Measurements from ENCODE around the gene RALGPS2. TPM values are rescaled to one million over a fixed set of nuclear protein-coding genes. Genes with fewer than 3 reads are reported as not detected.

The RALGPS2 gene, protein sequence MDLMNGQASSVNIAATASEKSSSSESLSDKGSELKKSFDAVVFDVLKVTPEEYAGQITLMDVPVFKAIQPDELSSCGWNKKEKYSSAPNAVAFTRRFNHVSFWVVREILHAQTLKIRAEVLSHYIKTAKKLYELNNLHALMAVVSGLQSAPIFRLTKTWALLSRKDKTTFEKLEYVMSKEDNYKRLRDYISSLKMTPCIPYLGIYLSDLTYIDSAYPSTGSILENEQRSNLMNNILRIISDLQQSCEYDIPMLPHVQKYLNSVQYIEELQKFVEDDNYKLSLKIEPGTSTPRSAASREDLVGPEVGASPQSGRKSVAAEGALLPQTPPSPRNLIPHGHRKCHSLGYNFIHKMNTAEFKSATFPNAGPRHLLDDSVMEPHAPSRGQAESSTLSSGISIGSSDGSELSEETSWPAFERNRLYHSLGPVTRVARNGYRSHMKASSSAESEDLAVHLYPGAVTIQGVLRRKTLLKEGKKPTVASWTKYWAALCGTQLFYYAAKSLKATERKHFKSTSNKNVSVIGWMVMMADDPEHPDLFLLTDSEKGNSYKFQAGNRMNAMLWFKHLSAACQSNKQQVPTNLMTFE
- total RNA-seq, result 34.8 TPM

DNA sequence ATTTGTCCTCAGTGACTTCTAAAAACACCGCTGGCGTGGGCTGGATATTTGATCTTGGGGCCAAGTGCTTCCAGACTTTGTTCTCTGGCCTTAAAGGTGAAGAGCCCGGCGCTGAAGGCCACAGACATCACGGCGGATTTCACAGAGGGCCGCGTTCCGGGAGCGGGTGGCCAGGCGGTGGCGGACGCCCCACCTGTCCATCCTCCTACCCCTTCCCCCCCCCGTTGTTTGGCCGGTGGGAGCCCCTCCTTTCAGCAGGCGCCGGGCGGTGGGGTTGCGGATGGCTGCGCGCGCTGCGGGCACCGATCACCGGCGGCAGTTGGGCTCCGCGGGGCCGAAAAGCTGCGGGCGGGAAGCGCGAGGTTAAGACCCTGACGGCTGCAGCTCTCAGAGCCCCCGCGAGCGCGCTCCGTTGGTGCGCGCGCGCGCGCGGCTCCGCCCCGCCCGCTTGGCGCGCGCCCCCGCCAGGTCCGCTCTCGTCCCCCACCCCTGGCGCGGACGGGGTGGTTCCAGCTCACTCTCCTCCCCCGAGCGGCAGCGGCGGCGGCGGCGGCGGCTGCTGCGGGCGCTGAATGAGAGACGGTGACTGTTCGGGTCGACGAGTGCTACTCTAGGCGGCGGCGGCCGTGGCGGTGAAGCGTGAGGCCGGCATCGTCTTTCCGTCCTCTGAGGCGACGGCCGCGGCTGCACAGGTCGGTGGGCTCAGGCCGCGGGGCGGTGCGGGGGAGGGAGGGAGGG, at the start of gene RALGPS2:
RALGPS2 (plus strand) TSS at position 517 of the 738 bp plus-strand sequence. CDS start 51,521 bp downstream, outside the sequence.
- DNase-seq, result peak; percentile 63

DNA sequence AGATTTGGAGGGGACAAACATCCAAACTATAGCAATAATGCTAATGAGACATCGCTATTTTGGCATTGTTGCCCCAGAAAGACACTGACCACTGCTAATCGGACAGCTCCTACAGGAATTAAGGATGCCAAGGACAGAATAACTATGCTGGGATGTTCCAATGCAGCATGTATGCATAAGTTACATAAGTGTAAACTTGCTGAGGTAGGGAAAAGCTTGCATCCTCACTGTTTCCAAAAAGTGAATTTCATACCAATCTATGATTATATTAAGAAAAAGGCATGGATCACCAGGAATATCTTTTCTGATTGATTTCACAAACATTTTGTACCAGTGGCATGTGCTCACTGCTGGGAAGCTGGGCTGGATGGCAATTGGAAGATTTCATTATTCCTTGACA, 45.8 kb upstream of the RALGPS2 start:
- no peak for DNase-seq

DNA sequence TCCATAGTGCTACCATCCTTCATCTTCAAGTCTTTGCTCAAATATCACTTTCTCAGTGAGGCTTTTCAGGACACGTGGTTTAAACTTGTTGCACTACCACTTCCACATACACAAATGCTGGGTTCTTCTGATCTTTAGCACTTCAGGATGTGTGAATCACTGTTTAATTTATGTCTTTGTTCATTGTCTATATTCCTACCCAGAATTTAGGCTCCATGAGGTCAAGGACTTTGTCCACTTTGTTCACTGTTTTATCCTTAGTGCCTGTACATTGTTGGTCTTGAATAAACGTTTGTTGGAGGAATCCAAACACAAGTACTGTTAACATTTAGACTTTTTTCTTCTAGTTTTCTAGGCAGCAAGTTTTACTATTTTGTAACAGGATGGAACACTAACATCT, 42.6 kb upstream of the RALGPS2 start:
- DNase-seq, result no peak

DNA sequence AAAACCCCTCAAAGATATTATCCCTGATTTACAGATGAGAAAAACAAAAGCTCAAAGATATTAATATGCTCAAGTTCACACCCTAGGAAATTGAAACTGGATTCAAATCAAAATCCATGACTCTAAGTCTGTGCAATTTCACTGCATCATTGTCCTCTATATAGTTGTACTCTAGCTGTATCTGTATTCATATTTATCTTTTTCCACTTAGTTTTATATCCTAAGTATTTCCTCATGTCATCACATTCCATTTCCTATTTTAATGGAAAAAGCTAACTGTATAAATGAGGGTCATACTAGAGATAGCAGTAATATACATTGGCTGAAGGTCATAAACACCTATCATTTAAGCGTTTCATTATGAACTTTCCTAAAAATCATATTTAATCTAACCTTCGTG, 42.2 kb upstream of the RALGPS2 start:
- DNase-seq, result peak; percentile 17

DNA sequence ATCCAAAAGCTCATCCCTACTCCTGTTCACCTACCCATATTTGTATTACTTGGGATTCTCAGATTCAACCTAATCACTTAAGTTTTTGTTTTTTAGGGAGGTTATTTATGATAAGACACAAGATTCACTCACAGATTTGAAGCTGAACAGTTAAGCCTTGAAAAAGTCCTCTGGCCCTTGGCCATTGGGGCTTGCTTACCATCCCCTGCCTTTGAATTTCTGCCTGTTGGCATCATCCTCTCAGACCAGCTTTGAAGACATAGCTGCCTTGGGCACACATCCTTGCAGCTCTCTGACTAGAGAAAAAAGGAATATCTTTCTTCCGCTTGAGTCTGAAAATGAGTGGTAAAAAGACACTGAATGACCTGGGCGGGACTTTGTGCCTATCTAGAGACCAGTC, 41.8 kb upstream of the RALGPS2 start:
- DNase-seq, result no peak

DNA sequence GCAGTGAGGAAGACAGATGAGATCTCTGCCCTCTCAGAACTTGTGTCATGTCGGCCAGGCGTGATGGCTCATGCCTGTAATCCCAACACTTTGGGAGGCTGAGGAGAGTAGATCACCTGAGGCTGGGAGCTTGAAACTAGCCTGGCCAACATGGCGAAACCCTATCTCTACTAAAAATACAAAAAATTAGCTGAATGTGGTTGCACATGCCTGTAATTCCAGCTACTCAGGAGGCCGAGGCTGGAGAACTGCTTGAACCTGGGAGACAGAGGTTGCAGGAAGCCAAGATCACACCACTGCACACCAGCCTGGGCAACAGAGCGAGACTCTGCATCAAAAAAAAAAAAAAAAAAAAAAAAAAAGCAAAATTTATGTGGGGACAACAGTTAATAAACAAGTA, 40.9 kb upstream of the RALGPS2 start:
- DNase-seq, result no peak

DNA sequence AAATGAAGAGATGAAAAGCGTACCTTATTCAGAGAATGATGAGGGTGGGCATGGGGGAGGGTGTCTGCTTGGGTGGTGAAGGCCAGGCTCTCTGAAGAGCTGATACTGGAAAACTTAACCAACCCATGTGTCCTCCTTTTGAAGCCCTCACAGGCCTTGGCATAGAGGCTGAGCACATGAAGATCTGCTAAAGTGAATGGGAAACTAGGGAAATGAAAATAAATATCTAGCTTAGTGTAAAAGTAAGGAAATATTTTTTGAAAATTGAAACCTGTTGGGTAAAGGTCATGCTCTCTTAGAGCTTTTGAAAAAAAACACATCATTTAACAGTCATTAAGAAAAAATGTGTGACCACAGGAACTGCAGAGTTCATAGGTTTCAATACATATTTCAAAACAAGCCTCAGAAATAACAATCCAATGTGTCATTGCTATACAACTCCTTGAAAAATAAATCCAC, 40.5 kb upstream of the RALGPS2 start:
- DNase-seq, result no peak

DNA sequence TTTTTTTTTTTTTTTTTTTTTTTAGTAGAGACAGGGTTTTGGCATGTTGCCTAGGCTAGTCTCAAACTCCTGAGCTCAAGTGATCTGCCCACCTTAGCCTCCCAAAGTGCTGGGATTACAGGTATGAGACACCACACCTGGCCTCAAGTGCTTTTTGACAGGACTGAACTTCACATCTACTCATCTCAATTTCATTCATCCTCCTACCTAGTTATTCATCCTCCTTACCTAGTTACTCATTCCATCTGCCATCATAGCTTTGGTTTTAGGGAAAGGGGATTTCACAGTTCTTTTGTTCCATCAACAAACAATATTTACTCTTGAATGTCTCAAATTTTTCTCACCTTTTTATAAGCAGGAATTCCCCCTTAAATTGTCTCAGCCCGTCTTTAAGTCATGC, 38.6 kb upstream of the RALGPS2 start:
- DNase-seq, result no peak

DNA sequence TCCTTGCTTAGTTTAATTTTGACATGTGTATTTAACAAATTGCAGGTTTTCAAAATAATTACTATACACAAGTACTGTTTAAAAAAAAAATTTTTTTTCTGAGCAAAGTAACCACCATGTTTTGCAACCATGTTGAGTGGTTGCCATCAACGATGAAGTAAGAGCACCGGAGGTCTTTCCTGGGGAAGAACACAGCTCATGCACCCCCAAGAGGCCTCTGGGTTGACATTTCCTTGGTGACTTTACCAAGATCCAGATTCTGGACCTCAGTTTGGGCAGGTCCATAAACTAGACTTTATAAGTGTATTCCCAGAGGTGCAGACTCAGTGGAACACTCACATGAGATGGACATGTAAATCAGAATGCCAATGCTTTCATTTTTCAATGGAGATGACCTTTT, 36.8 kb upstream of the RALGPS2 start:
- DNase-seq, result no peak

DNA sequence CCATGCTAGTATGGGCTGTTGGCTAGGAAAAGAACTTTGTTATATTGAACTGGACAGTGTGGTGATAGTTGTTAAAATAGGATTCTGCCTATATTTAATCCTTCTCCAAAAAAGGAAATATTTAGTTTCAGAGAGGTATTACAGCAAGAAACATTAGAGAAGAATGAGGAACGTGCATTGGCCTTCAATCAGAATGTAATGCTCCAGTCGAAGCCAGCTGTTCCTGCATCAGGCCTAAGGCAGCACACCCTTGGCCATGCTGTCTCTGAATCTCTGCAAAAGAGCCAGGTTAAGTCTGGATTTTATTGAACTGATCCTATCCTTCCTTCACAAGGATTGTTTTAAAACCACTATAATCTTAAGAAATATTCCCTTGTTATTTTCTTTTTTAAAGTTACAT, 35.3 kb upstream of the RALGPS2 start:
- no peak for DNase-seq

DNA sequence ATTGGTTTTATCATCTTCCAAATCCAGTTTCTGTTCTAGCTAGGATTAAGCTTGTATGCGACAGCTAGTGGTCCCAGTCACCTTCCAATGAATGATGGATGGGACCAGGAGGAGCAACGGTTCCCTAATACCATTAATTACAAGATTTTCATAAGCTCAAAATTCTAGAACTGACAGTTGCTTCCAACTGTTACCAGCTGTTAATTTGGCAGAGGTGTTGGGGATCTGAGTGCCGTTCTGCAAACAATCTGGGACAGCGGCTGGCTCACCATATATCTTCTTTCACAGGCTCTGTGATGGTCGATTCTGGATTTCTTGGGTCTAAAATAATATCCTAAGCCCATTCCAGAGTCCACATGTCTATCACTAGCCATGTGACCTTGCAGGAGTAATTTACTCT, 34.5 kb upstream of the RALGPS2 start:
- no peak for DNase-seq

DNA sequence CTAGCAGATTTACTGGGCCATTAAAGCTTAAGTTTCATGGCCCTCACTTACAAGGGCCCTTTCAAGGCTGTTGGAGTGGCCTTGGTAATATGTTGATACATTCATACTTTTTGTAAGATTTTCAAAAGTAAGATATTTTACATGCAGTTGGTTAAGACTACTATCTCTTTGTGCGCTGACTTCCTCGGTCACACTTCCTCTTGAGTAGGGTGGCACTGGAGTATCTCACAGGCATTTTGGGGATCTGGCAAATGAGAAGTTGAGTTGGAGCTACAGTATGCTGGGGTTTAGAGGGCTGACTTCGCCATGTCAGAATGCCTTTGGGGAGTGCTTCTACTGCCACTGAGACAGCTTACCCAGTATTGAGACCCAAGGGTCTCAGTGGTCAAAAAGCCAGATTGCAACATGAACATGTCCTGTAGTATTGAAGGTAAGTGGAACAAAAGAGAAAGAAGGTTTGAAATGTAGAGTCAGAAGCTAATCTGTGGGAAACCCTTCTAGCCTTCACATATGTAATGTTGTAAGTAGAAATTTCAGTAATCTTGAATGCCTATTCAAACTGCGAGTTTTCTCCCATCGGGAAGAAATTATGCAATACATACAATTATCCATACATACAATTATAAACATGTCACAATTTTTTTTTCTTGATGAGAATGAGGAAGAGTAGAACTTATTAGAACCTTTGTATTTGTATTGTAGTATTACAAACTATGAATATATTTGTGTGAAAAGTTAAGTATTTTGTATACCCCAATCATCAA, 32.3 kb upstream of the RALGPS2 start:
- DNase-seq, result no peak

DNA sequence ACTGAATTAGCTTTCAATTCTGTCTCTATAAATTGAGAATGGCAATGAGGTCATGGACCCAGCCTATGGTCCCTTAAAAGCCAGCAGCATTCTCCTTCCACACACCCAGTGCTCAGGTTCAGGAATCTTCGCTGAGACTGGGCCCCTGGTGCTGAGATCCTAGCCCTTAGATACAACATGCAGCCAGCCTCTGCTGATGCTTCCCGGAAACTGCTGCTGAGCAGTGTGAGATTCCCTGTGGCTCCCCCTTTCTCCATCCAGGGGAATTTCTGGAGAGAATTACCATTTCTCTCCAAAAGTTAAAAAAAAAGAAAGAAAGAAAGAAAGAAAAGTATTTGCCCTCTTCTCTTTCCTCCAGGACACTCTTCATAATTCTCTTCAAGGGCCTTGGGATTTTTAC, 31.7 kb upstream of the RALGPS2 start:
- no peak for DNase-seq

DNA sequence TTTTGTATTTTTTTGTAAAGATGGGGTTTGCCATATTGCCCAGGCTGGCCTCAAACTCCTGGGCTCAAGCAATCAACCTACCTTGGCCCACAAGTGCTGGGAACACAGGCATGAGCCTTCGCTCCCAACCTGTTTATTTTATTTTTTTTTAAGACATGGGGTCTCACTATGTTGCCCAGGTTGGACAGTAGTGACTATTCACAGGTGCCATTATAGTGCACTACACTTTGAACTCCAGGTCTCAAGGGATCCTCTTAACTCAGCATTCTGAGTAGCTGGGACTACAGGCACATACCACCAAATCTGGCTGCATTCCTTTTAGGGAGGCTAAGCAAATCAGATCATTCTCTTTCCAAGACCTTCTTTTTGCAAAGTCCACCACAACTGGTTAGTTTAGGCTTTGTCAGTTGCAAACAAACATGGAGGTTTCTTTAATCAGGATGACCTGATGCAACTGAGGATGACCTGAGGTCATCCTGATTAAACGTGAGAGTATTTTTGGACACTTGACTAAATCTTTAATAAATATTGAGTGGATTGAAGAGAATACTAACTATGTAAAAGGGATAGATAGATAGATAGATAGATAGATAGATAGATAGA, 30.0 kb upstream of the RALGPS2 start:
- DNase-seq, result no peak

DNA sequence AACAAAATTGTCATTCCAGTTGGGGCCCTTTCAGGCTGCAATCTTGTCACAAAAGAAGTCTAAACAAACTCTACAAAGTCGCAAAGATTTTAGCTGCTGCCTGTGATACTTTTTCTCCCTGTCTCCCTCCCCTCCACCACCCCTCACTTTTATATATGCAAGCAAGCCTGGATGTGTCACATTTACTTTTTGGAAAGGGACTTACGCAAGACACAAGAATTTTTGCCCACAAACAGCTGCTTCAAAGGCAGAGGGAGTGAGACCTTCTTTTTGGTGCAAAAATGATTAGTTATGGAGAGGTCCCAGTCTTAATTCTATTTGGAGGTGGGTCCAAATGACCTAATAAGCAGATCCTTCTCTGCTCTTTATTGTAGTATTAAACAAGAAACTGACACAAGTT, 22.9 kb upstream of the RALGPS2 start:
- DNase-seq, result no peak

DNA sequence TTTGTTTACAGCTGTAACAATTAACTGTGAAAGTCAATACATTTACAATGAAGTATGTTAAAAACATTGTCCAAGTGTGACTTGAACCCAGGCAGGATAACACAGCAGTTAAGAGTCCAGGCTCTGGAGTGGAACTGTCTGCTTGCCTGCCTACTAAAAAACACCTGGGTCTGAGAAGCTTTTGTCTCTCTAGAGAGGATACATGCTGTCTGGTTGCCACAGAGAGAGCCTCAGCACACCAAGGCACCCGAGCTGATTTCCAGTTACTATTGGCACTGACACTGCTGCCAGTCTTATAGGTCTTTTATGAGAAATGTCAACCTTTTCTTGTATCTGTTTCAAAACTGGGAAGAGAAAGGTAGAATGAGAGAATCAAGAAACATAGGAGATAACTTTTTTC, 20.2 kb upstream of the RALGPS2 start:
- DNase-seq, result no peak

DNA sequence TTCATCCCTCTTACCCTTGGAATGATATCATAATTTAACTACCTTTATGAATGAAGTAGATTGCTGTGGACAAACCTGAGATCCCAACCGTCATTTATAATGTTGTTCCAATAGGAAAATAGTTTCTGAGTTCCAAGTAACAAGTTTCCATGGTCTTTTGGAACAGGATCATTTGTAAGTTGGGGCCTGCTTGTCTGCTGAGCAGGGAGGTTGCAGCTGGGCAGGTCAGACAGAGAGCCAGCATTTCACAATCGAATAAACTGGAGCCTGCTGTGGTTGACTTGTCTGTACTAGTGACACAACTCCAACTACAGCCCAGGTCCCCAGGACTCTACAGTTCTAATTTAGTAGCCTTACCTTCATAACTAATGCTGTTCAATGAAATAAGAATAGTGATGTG, 18.6 kb upstream of the RALGPS2 start:
- DNase-seq, result peak; percentile 35

DNA sequence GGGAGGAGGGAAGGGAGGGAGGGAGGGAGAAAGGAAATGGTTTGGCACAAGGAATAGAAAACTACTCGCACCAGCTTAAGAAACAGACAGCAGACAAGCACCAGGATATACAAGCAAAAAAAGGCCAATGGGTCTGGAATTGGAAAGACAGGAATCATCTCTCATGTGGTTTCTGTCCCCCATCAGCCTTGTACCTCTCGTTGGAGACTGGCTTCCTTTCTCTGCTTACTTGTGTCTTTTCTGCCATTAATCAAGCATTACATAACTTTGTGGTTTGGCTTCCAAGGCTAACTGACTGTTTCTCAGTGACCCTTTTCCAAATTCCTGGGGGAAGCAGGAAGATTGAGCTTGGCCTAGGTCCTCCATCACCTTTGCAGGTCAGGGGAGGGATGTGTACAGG, 11.8 kb upstream of the RALGPS2 start:
- DNase-seq, result no peak

DNA sequence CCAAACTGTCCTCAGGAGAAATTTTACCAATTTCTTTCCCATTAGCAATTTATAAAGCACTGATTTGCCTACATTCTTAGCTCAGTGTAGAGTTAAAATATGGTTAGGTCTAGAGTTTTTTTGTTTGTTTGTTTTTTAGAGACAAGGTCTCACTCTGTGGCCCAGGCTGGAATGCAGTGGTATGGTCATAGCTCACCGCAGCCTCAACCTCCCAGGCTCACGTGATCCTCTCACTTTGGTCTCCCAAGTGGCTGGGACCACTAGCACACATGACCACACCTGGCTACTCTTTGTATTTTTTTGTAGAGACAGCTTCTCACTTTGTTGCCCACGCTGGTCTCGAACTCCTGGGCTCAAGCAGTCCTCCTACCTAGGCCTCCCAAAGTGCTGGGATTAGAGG, 10.6 kb upstream of the RALGPS2 start:
- DNase-seq, result no peak

DNA sequence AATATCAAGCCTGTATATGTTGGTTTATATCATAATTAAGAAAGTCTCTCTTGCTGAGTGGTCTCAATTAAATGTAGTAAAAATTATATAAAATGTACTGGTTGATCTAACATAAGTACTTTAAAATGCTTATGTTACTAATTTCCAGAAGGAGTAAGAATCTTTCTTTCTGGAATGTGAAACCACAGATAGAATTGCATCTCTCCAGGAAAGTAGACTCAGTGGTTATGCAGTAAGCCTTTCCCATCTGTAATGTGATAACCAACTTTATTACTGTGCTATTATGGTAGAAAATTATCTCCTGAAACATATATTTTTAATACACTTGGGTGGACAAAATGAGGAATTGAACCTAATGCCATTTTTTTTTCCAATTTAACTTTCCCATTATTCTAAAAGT, 8.9 kb upstream of the RALGPS2 start:
- no peak for DNase-seq

DNA sequence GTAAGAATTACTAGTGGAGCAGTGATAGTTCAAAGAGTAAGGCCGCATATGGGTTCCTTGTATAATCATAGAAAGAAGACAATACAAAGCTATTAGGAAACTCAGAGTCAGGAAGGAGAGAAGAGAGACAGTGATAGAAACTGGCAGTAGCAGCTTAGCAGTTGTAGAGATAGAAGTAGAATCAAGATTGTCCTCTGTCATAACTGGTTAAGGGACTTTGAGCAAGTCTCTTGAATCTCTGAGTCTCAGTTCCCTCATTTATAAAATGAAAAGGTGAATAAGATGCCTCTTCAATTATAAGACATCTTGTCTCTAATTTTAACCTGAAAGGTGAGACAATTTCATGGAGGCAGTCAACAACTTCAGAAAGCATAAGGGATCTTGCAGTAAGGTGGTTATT, 6.5 kb upstream of the RALGPS2 start:
- no peak for DNase-seq

DNA sequence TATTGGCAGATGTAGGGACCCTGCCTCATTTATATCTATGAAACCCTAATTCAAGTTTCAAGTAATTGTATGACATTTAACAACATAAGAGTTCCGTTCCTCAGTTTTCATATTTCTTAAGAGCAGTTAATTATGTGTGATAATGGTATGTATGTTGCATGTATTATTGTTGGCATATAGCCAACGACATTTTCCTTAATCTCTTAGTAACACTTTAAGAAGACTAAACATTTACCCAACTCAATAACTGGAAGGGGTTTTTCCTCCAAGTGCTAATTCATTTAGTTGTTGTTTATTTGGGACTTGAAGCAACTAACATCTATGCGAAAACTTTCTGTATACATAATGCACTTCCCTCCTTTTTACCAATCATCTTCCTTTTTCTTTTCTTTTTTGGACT, 1.5 kb upstream of the RALGPS2 start:
- no peak for DNase-seq
